ENCODE results near the gene FNTB.

FNTB gene

DNA sequence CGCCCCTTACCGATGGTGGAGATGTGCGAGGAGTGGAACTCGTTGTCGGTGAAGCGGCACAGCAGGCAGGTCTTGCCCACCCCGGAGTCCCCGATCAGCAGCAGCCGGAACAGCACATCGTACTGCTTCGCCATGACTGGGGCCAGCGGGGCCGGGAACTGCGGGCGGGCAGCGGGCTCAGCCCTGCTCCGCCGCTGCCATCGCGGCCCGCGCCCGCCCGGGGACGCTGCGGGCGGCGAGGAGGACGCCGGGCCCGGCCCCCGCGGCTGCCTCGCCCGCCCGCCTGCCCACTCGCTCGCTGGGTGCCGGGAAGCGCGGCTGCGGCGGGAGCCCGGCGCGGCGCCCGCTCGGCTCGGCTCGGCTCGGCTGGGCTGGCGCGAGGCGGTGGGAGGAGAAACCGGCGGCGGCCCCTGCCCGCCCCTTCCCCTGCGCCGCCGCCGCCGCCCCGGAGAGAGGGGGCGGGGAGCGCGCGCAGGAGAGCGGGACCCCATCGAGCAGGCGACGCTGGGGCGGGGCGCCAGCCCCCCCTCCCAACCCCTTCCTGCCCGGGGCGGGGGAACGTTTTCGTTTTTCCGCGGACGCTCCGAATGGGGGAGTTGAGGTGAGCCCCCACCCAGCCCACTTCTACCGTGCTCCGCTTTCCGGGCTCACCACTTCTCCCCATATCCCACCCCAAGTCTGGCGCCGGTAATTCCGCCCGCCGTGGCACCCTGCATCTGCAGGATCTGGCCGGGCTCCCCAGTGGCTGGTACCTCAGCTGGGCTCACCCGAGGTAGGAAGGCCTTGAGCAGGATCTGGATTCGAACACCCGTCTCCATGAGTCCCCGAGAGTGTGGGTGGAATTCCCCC lies 14.5 kb upstream of the FNTB start, which contains the start of gene RAB15:
TSS of gene RAB15 (minus strand) at position 394 of the 849 bp plus-strand sequence. CDS start at position 134, 260 bp downstream.
- peaks cover 28% of the 10 kb centered on the region for H3K4me1 ChIP-seq (ENCODE audit: insufficient read depth, low read length)
- peaks cover 7% of the 10 kb centered on the region; the same call in 1 of the 2 replicates for H4K20me1 ChIP-seq (ENCODE audit: insufficient read depth, low read length)
- H3K36me3 ChIP-seq (ENCODE audit: insufficient read depth, low read length): no peaks in the 10 kb centered on the region
- peak within 1 kb of the TSS; percentile 50 to 64 for H3K4me3 ChIP-seq (ENCODE audit: low read depth in 1 of 2, low read length in 2 of 2)
- peak within 1 kb of the TSS; percentile 92 for H2AFZ ChIP-seq (ENCODE audit: low read depth, low read length)
- H3K9me3 ChIP-seq (ENCODE audit: insufficient read depth, low read length, severe bottlenecking): no peaks in the 10 kb centered on the region
- peak within 1 kb of the TSS; percentile 57 for H3K27ac ChIP-seq (ENCODE audit: low read length)
- no peaks in the 10 kb centered on the region for H3K79me2 ChIP-seq (ENCODE audit: insufficient read depth, low read length)
- DNase-seq: peak; percentile 71
- no peaks in the 10 kb centered on the region for H3K27me3 ChIP-seq (ENCODE audit: insufficient read depth, low read length, poor library complexity)
- peak; percentile 90 for ATAC-seq (ENCODE audit: insufficient read depth, low read depth)
- H3K4me2 ChIP-seq (ENCODE audit: insufficient read depth, low read length): peak within 1 kb of the TSS; percentile 84
- TF ChIP-seq CTCF (IDR thresholded peaks at IDR 0.05; ENCODE audit: borderline replicate concordance, extremely low read depth, low read length, poor library complexity, severe bottlenecking): no peak
- TF ChIP-seq EZH2 (IDR thresholded peaks at IDR 0.05; ENCODE audit: borderline replicate concordance, low read depth, low read length, severe bottlenecking): no peak
- H3K9ac ChIP-seq (ENCODE audit: low read depth, low read length): peak within 1 kb of the TSS; percentile 68

DNA sequence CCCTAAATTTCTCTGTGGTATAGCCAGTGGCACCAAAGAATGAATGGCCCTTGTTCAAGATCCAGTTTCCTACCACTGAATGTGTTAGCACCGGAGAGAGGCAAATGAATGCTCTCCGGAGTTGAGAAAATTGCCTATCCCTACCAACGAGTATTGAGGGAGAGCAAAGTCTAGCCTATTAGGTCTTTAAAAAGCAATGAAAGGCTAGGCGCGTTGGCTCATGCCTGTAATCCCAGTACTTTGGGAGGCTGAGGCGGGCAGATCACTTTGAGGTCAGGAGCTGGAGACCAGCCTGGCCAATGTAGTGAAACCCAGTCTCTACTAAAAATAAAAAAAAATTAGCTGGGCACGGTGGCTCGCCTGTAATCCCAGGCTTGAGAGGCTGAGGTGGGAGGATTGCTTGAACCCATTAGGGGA lies 13.7 kb upstream of the FNTB start:
- H3K36me3 ChIP-seq (ENCODE audit: insufficient read depth, low read length): no peaks in the 10 kb centered on the region
- peak overlapping the region; percentile 84 for H3K4me2 ChIP-seq (ENCODE audit: insufficient read depth, low read length)
- TF ChIP-seq CTCF (IDR thresholded peaks at IDR 0.05; ENCODE audit: borderline replicate concordance, extremely low read depth, low read length, poor library complexity, severe bottlenecking) (no peak), EZH2 (IDR thresholded peaks at IDR 0.05; ENCODE audit: borderline replicate concordance, low read depth, low read length, severe bottlenecking) (no peak)
- H3K27ac ChIP-seq (ENCODE audit: low read length): no peak overlapping the region
- no peaks in the 10 kb centered on the region for H3K27me3 ChIP-seq (ENCODE audit: insufficient read depth, low read length, poor library complexity)
- no peaks in the 10 kb centered on the region for H3K79me2 ChIP-seq (ENCODE audit: insufficient read depth, low read length)
- ATAC-seq (ENCODE audit: insufficient read depth, low read depth) (no peak), DNase-seq (no peak)
- no peaks in the 10 kb centered on the region for H3K9me3 ChIP-seq (ENCODE audit: insufficient read depth, low read length, severe bottlenecking)
- H3K4me1 ChIP-seq (ENCODE audit: insufficient read depth, low read length): peaks cover 28% of the 10 kb centered on the region
- H3K4me3 ChIP-seq (ENCODE audit: low read depth in 1 of 2, low read length in 2 of 2): peak overlapping the region in 1 of 2 experiments; percentile 64; a peak in 2 of 4 replicates
- peak overlapping the region; percentile 92 for H2AFZ ChIP-seq (ENCODE audit: low read depth, low read length)
- 0 out of 2 replicates have a peak, but pooled peaks cover 7% of the 10 kb centered on the region for H4K20me1 ChIP-seq (ENCODE audit: insufficient read depth, low read length)
- H3K9ac ChIP-seq (ENCODE audit: low read depth, low read length): peak overlapping the region; percentile 68; the same call in 1 of the 2 replicates

GRCh38 chr14:64973826-64974225 lies 12.9 kb upstream of the FNTB start:
- Histone ChIP-seq H3K9me3 (ENCODE audit: insufficient read depth, low read length, severe bottlenecking) (no peaks in the 10 kb centered on the region), H3K79me2 (ENCODE audit: insufficient read depth, low read length) (no peaks in the 10 kb centered on the region), H3K9ac (ENCODE audit: low read depth, low read length) (no peak overlapping the region), H4K20me1 (ENCODE audit: insufficient read depth, low read length) (0 out of 2 replicates have a peak, but pooled peaks cover 7% of the 10 kb centered on the region), H3K36me3 (ENCODE audit: insufficient read depth, low read length) (no peaks in the 10 kb centered on the region), H3K4me3 (ENCODE audit: low read depth in 1 of 2, low read length in 2 of 2) (no peak overlapping the region), H3K27me3 (ENCODE audit: insufficient read depth, low read length, poor library complexity) (no peaks in the 10 kb centered on the region), H3K4me2 (ENCODE audit: insufficient read depth, low read length) (no peak overlapping the region), H3K27ac (ENCODE audit: low read length) (no peak overlapping the region), H3K4me1 (ENCODE audit: insufficient read depth, low read length) (peaks cover 25% of the 10 kb centered on the region), H2AFZ (ENCODE audit: low read depth, low read length) (no peak overlapping the region)
- no peak for DNase-seq
- TF ChIP-seq CTCF (IDR thresholded peaks at IDR 0.05; ENCODE audit: borderline replicate concordance, extremely low read depth, low read length, poor library complexity, severe bottlenecking) (no peak), EZH2 (IDR thresholded peaks at IDR 0.05; ENCODE audit: borderline replicate concordance, low read depth, low read length, severe bottlenecking) (no peak)
- ATAC-seq (ENCODE audit: insufficient read depth, low read depth): no peak

All from DND-41 (cell line).